B cell (primary cell): ENCODE data around the gene KCTD17. TPM values are rescaled to one million over a fixed set of nuclear protein-coding genes. Genes with fewer than 3 reads are reported as not detected.

Experiments used
- ATAC-seq: fragments of 200-7000 bp; cut with Tn5 transposase; one replicate; pipeline ENCODE4 v1.10.0; 2021; ENCODE audit warnings: low read depth, mild to moderate bottlenecking, moderate number of reproducible peaks, moderate library complexity
- CTCF ChIA-PET: fragments of 350-600 bp; sonication (Branson Sonifier 250); formaldehyde crosslinking; loops from one replicate; lab custom pipeline; 2021; ENCODE audit warnings: antibody characterized with exemption, inconsistent platforms; lab: Charles Lee
- POLR2A ChIA-PET: fragments of 350-600 bp; sonication (Branson Sonifier 250); formaldehyde crosslinking; loops from one replicate; lab custom pipeline; 2021; ENCODE audit warnings: antibody characterized with exemption; lab: Charles Lee
- DNase-seq: peaks from one replicate; pipeline ENCODE4 v3.0.0; 2013
- H2AFZ ChIP-seq: 2 replicates; pipeline ENCODE4 v1.6.1; 2012; ENCODE audit warnings: mild to moderate bottlenecking, low read depth, low read length; ENCODE audit not compliant: insufficient read depth, poor library complexity, severe bottlenecking
- H3K27ac ChIP-seq, 2 donors: 1 replicate in 1 of 2; 2 replicates in 1 of 2; pipeline ENCODE4 v1.5.1; 2012 to 2013; ENCODE audit warnings: low read length in 2 of 2, mild to moderate bottlenecking in 2 of 2, moderate library complexity in 1 of 2
- H3K27me3 ChIP-seq, 4 experiments: fragments of 200-600 bp in 1 of 4; sonication (generic) in 1 of 4; replicated peaks in 1 of 4; 1 replicate in 2 of 4; 2 replicates in 2 of 4; pipeline versions ENCODE4 v1.6.1 to v1.7.0; 2013 to 2016; ENCODE audit warnings: low read length in 3 of 4, mild to moderate bottlenecking in 2 of 4, mixed read lengths in 1 of 4, moderate library complexity in 1 of 4; ENCODE audit not compliant: insufficient read depth in 4 of 4, control insufficient read depth in 3 of 4; ENCODE audit errors: control extremely low read depth in 1 of 4
- H3K36me3 ChIP-seq, 2 experiments: replicated peaks in 1 of 2; 1 replicate in 1 of 2; 2 replicates in 1 of 2; pipeline versions ENCODE4 v1.6.1 to v1.7.1; 2013; ENCODE audit warnings: low read length in 1 of 2; ENCODE audit not compliant: insufficient read depth in 2 of 2, control insufficient read depth in 1 of 2; ENCODE audit errors: control extremely low read depth in 1 of 2, extremely low read depth in 1 of 2
- H3K4me1 ChIP-seq, 2 donors: fragments of 200-600 bp in 1 of 2; sonication (generic) in 1 of 2; 1 replicate in 1 of 2; 2 replicates in 1 of 2; pipeline versions ENCODE4 v1.5.1 to v1.6.1; 2013 to 2017; ENCODE audit warnings: low read length in 2 of 2; ENCODE audit not compliant: control insufficient read depth in 2 of 2, insufficient read depth in 2 of 2
- H3K4me2 ChIP-seq: replicated peaks from 2 replicates; pipeline ENCODE3; 2012; ENCODE audit warnings: mild to moderate bottlenecking, low read depth, low read length; ENCODE audit not compliant: poor library complexity, severe bottlenecking
- H3K4me3 ChIP-seq, 5 experiments: fragments of 200-600 bp in 1 of 5; sonication (generic) in 1 of 5; 1 replicate in 3 of 5; 2 replicates in 2 of 5; pipeline versions ENCODE4 v1.5.1 to v1.7.0; 2011 to 2016; ENCODE audit warnings: low read length in 4 of 5, mild to moderate bottlenecking in 4 of 5, low read depth in 2 of 5, control low read depth in 1 of 5, moderate library complexity in 1 of 5; ENCODE audit not compliant: insufficient read depth in 1 of 5; ENCODE audit errors: control extremely low read depth in 1 of 5, extremely low read depth in 1 of 5
- H3K79me2 ChIP-seq: fragments of 200-600 bp; sonication (generic); one replicate; pipeline ENCODE4 v1.6.0; 2016; ENCODE audit warnings: low read length; ENCODE audit not compliant: control insufficient read depth, insufficient read depth
- H3K9ac ChIP-seq: fragments of 200-600 bp; sonication (generic); 2 replicates; pipeline ENCODE4 v1.6.1; 2017; ENCODE audit warnings: mild to moderate bottlenecking, low read length, moderate library complexity
- H3K9me3 ChIP-seq, 3 donors: one replicate each; pipeline versions ENCODE4 v1.6.1 to v1.7.1; 2013; ENCODE audit warnings: low read length in 2 of 3; ENCODE audit not compliant: control insufficient read depth in 2 of 3, insufficient read depth in 1 of 3; ENCODE audit errors: control extremely low read depth in 1 of 3
- H4K20me1 ChIP-seq: 2 replicates; pipeline ENCODE4 v1.6.0; 2012; ENCODE audit warnings: mild to moderate bottlenecking, low read length; ENCODE audit not compliant: insufficient read depth, control insufficient read depth, poor library complexity, severe bottlenecking
- H3K27ac Mint-ChIP-seq: one replicate; pipeline ENCODE4 v1.8.0; 2021; ENCODE audit warnings: mixed read lengths
- H3K27me3 Mint-ChIP-seq: one replicate; pipeline ENCODE4 v1.8.0; 2021; ENCODE audit warnings: mixed read lengths
- H3K4me1 Mint-ChIP-seq: one replicate; pipeline ENCODE4 v1.8.0; 2021; ENCODE audit warnings: mixed read lengths
- H3K4me3 Mint-ChIP-seq: one replicate; pipeline ENCODE4 v1.8.0; 2021; ENCODE audit warnings: mixed read lengths
- H3K9me3 Mint-ChIP-seq: one replicate; pipeline ENCODE4 v1.8.0; 2022; ENCODE audit warnings: mixed read lengths; ENCODE audit not compliant: insufficient read depth
- EZH2 ChIP-seq: IDR thresholded peaks from 2 replicates; pipeline ENCODE4 v1.6.1; 2012; ENCODE audit warnings: borderline replicate concordance, low read depth, mild to moderate bottlenecking, moderate library complexity, low read length; ENCODE audit not compliant: insufficient read depth, poor library complexity, severe bottlenecking
- WGBS: methylation state at CpG from one replicate; pipeline ENCODE4 v1.1.5; 2013; ENCODE audit warnings: missing lambda C conversion rate; ENCODE audit not compliant: insufficient coverage; 5-methylcytosine and 5-hydroxymethylcytosine counted together
- intact Hi-C: fragments of 100-400 bp; cut with micrococcal nuclease; formaldehyde crosslinking; loops from one replicate; pipeline ENCODE4 v1.10.0; 2022
- polyA plus RNA-seq: library from polyadenylated mRNA; depleted of rRNA; stranded (reverse); fragments of >200 nt; gene quantifications from 2 replicates; pipeline ENCODE4 v1.2.3, GENCODE V29; 2012
- total RNA-seq, 2 donors: library from RNA; stranded (reverse); fragments of 120-200 nt in 1 of 2; gene quantifications; 1 replicate in 1 of 2; 2 replicates in 1 of 2; pipeline versions ENCODE4 v1.2.3 to v1.2.4, GENCODE V29; 2013 to 2022
- TF ChIP-seq, protein P1 (sequence below): fragments of 200-600 bp; IDR thresholded peaks from one replicate; pipeline ENCODE4 v1.8.0; 2022; ENCODE audit warnings: antibody characterized with exemption, mild to moderate bottlenecking

KCTD17 gene
- total and polyA plus RNA-seq, 2 donors (not counting 1 experiment from before 2014, with no cell fraction given), result 29.0 to 41.3 TPM

DNA sequence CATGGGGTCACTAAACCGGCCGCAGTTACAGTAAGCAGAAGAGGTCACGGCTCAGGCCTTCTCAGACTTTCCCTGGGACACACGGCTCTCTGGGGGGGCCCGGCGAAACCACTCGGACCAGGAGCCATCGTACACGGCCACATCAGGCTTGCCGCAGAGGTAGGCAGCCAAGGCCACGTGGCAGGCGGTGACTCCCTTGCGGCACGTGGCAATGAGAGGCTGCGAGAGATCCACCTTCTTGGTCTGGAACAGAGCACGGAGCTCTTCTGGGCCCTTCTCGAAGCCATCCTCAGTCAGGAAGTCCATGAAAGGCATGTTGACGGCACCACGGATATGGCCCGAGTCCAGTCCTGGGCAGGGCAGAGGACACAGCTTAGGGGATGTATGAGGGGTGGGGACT is 40.6 kb upstream of the KCTD17 start:
- H3K4me3 ChIP-seq, result no peak overlapping the region
- WGBS, result 96% methylated on average over 19 of the region's 20 CpGs
- H3K9ac ChIP-seq, result no peak overlapping the region
- no peak for ATAC-seq
- H3K4me1 ChIP-seq, result no peaks in the 10 kb centered on the region
- ChIA-PET POLR2A (no interaction called here), CTCF (interaction anchor here (1.2 to 1.3 kb wide), 2 partner anchors 9 to 10 kb away, joined by 3 read pairs; no protein-coding TSS in a partner anchor)
- H2AFZ ChIP-seq, result no peak overlapping the region
- no peak for DNase-seq
- H3K9me3 Mint-ChIP-seq, result no peaks in the 10 kb centered on the region
- TF ChIP-seq EZH2, result no peak
- TF ChIP-seq, protein P1, sequence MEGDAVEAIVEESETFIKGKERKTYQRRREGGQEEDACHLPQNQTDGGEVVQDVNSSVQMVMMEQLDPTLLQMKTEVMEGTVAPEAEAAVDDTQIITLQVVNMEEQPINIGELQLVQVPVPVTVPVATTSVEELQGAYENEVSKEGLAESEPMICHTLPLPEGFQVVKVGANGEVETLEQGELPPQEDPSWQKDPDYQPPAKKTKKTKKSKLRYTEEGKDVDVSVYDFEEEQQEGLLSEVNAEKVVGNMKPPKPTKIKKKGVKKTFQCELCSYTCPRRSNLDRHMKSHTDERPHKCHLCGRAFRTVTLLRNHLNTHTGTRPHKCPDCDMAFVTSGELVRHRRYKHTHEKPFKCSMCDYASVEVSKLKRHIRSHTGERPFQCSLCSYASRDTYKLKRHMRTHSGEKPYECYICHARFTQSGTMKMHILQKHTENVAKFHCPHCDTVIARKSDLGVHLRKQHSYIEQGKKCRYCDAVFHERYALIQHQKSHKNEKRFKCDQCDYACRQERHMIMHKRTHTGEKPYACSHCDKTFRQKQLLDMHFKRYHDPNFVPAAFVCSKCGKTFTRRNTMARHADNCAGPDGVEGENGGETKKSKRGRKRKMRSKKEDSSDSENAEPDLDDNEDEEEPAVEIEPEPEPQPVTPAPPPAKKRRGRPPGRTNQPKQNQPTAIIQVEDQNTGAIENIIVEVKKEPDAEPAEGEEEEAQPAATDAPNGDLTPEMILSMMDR, result no peak
- H3K27ac ChIP-seq, result no peak overlapping the region
- peaks cover 0 to 7% (median 3%) of the 10 kb centered on the region in 4 experiments for H3K27me3 ChIP-seq
- H3K9me3 ChIP-seq, result no peaks in the 10 kb centered on the region
- no peaks in the 10 kb centered on the region for H3K36me3 ChIP-seq
- H3K79me2 ChIP-seq, result no peaks in the 10 kb centered on the region
- H3K4me3 Mint-ChIP-seq, result no peak overlapping the region
- H3K27me3 Mint-ChIP-seq, result peaks cover 11% of the 10 kb centered on the region
- no peaks in the 10 kb centered on the region for H4K20me1 ChIP-seq
- no peaks in the 10 kb centered on the region for H3K4me1 Mint-ChIP-seq
- intact Hi-C loops, result no loop called here
- no peak overlapping the region for H3K4me2 ChIP-seq
- H3K27ac Mint-ChIP-seq, result no peak overlapping the region

DNA sequence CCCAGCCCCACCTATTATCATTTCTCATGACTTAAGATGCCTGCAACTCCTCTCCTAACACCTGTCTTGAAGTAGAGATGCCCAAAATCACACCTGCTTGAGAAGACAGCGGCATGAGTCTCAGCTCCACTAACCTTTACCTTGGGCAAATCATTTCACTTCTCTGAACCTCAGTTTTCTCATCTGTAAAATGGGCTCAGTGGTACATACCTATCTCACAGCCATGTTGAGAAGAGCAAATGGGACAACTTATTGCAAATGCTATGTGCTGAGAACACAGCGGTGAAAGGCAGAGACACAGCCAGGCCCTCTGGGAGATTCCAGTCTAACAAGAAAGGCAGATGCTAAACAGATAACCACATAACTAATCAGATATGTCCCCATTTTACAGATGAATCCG is 40.1 kb upstream of the KCTD17 start:
- ATAC-seq, result no peak
- POLR2A ChIA-PET, result no interaction called here
- Mint-ChIP-seq H3K4me1 (no peaks in the 10 kb centered on the region), H3K27me3 (peaks cover 8% of the 10 kb centered on the region), H3K9me3 (no peaks in the 10 kb centered on the region), H3K4me3 (no peak overlapping the region), H3K27ac (no peak overlapping the region)
- DNase-seq, result no peak
- H3K4me2 ChIP-seq, result no peak overlapping the region
- H3K27ac ChIP-seq, result no peak overlapping the region
- intact Hi-C loops, result no loop called here
- no peaks in the 10 kb centered on the region for H3K9me3 ChIP-seq
- H3K4me1 ChIP-seq, result no peaks in the 10 kb centered on the region
- no peak overlapping the region for H2AFZ ChIP-seq
- TF ChIP-seq, protein P1, result no peak
- TF ChIP-seq EZH2, result no peak
- H3K79me2 ChIP-seq, result no peaks in the 10 kb centered on the region
- no peaks in the 10 kb centered on the region for H4K20me1 ChIP-seq
- H3K9ac ChIP-seq, result no peak overlapping the region
- no peaks in the 10 kb centered on the region for H3K36me3 ChIP-seq
- CTCF ChIA-PET, result interaction anchor here (1.3 kb wide), 1 partner anchor 9 kb away, joined by 3 read pairs; no protein-coding TSS in a partner anchor
- WGBS, result 93% methylated on average over 3 of the region's 3 CpGs
- no peak overlapping the region for H3K4me3 ChIP-seq
- H3K27me3 ChIP-seq, result peaks cover 0 to 7% (median 2%) of the 10 kb centered on the region in 4 experiments
